ENCODE results near the gene VPS13A. TPM values are rescaled to one million over a fixed set of nuclear protein-coding genes. Genes with fewer than 3 reads are reported as not detected.

Gene VPS13A
- total RNA-seq, 1 experiment from 2014 or later, result 31.5 TPM

DNA sequence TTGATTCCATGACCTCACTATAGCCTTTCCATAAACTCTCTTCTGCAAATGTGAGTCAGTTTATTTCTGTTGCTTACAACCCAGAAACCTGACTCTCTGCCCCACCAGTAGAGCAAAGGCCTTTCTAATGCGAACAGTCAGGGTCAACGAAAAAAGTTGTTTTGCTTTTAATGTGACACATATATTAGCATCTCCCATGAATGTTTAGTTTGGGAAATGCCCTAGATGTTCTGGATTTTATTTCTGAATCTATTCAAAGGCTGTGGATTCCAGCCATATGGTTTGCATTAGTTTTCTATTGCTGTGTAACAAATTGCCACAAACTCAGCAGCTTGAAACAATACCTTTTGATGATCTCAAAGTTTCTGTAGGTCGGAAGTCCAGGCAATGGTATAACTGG, 277.3 kb downstream of the VPS13A start:
- ChIA-PET POLR2A (no interaction called here), CTCF (interaction anchor here (0.7 to 3.4 kb wide), 5 partner anchors 11 to 677 kb away, joined by 3 to 18 read pairs (median 9); no protein-coding TSS in a partner anchor)
- Mint-ChIP-seq H3K27me3 (ENCODE audit: low read depth) (no peaks in the 10 kb centered on the region), H3K9me3 (peaks cover 22% of the 10 kb centered on the region), H3K27ac (no peak overlapping the region), H3K36me3 (peaks cover 19% of the 10 kb centered on the region), H3K4me1 (peaks cover 36% of the 10 kb centered on the region), H3K4me3 (no peak overlapping the region)
- no peak for TF ChIP-seq OVOL2 (CRISPR knock-in tag; IDR thresholded peaks at IDR 0.05; ENCODE audit: borderline replicate concordance)
- TF ChIP-seq, protein P1, sequence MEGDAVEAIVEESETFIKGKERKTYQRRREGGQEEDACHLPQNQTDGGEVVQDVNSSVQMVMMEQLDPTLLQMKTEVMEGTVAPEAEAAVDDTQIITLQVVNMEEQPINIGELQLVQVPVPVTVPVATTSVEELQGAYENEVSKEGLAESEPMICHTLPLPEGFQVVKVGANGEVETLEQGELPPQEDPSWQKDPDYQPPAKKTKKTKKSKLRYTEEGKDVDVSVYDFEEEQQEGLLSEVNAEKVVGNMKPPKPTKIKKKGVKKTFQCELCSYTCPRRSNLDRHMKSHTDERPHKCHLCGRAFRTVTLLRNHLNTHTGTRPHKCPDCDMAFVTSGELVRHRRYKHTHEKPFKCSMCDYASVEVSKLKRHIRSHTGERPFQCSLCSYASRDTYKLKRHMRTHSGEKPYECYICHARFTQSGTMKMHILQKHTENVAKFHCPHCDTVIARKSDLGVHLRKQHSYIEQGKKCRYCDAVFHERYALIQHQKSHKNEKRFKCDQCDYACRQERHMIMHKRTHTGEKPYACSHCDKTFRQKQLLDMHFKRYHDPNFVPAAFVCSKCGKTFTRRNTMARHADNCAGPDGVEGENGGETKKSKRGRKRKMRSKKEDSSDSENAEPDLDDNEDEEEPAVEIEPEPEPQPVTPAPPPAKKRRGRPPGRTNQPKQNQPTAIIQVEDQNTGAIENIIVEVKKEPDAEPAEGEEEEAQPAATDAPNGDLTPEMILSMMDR (IDR thresholded peaks at IDR 0.05), result no peak
- no peak for TF ChIP-seq CREB1 (CRISPR knock-in tag; IDR thresholded peaks at IDR 0.05)
- no peak for TF ChIP-seq ZNF138 (CRISPR knock-in tag; conservative IDR thresholded peaks at IDR 0.05)
- TF ChIP-seq, protein P2, sequence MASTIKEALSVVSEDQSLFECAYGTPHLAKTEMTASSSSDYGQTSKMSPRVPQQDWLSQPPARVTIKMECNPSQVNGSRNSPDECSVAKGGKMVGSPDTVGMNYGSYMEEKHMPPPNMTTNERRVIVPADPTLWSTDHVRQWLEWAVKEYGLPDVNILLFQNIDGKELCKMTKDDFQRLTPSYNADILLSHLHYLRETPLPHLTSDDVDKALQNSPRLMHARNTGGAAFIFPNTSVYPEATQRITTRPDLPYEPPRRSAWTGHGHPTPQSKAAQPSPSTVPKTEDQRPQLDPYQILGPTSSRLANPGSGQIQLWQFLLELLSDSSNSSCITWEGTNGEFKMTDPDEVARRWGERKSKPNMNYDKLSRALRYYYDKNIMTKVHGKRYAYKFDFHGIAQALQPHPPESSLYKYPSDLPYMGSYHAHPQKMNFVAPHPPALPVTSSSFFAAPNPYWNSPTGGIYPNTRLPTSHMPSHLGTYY (CRISPR knock-in tag; IDR thresholded peaks at IDR 0.05), result no peak
- no peak for TF ChIP-seq RELA (CRISPR knock-in tag; IDR thresholded peaks at IDR 0.05; ENCODE audit: borderline replicate concordance)
- no peak for TF ChIP-seq ZNF423 (CRISPR knock-in tag; IDR thresholded peaks at IDR 0.05)
- no peak for TF ChIP-seq JUN (CRISPR knock-in tag; IDR thresholded peaks at IDR 0.05)
- TF ChIP-seq NR3C1 (CRISPR knock-in tag; conservative IDR thresholded peaks at IDR 0.05; ENCODE audit: low read depth), result no peak
- TF ChIP-seq ZNF232 (CRISPR knock-in tag; IDR thresholded peaks at IDR 0.05), result no peak
- TF ChIP-seq RORB (CRISPR knock-in tag; IDR thresholded peaks at IDR 0.05), result no peak
- TF ChIP-seq CBFB (CRISPR knock-in tag; IDR thresholded peaks at IDR 0.05; ENCODE audit: low read depth), result no peak
- TF ChIP-seq, protein P3, sequence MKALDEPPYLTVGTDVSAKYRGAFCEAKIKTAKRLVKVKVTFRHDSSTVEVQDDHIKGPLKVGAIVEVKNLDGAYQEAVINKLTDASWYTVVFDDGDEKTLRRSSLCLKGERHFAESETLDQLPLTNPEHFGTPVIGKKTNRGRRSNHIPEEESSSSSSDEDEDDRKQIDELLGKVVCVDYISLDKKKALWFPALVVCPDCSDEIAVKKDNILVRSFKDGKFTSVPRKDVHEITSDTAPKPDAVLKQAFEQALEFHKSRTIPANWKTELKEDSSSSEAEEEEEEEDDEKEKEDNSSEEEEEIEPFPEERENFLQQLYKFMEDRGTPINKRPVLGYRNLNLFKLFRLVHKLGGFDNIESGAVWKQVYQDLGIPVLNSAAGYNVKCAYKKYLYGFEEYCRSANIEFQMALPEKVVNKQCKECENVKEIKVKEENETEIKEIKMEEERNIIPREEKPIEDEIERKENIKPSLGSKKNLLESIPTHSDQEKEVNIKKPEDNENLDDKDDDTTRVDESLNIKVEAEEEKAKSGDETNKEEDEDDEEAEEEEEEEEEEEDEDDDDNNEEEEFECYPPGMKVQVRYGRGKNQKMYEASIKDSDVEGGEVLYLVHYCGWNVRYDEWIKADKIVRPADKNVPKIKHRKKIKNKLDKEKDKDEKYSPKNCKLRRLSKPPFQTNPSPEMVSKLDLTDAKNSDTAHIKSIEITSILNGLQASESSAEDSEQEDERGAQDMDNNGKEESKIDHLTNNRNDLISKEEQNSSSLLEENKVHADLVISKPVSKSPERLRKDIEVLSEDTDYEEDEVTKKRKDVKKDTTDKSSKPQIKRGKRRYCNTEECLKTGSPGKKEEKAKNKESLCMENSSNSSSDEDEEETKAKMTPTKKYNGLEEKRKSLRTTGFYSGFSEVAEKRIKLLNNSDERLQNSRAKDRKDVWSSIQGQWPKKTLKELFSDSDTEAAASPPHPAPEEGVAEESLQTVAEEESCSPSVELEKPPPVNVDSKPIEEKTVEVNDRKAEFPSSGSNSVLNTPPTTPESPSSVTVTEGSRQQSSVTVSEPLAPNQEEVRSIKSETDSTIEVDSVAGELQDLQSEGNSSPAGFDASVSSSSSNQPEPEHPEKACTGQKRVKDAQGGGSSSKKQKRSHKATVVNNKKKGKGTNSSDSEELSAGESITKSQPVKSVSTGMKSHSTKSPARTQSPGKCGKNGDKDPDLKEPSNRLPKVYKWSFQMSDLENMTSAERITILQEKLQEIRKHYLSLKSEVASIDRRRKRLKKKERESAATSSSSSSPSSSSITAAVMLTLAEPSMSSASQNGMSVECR (CRISPR knock-in tag; IDR thresholded peaks at IDR 0.05; ENCODE audit: borderline replicate concordance), result no peak
- TF ChIP-seq ZNF671 (CRISPR knock-in tag; IDR thresholded peaks at IDR 0.05), result no peak
- ATAC-seq, result no peak
- DNase-seq (ENCODE audit: low spot score), result no peak

DNA sequence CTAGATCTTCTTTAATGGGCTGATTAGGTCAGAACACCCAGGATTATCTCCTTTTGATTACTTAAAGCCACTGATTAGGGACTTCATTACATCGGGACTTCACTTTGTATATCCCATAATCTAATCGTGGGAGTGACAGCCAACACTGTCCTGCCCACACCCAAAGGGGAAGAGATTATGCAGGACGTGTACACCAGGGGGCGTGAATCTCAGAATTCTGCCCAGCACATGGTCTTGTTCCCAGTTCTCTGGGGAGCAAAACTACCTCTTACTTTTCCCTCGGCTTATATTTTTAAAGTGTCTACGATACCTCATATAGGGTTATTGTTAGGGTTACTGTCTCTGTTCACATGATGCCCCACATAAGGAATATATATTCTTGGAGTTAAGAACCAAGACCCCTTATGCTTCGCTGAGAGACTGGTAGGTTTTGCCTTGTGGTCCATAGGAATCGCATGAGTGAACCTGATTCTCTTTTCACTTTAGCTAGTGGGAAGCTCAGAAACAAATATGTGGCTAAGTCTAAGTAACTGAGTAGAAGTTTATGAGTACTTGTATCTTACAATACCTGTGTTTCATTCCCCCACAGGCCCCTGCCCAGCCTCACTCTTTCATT, 278.1 kb downstream of the VPS13A start:
- ATAC-seq (peak; percentile 41), DNase-seq (ENCODE audit: low spot score) (peak; percentile 58)
- CTCF ChIA-PET, result interaction anchor here (0.8 to 7.2 kb wide), 9 partner anchors 12 to 296 kb away, joined by 3 to 80 read pairs (median 17); partner anchors contain the start of gene GNA14

More for the DNA sequence above, 278.1 kb downstream of the VPS13A start:
- no peak overlapping the region for H3K27ac Mint-ChIP-seq
- H3K27me3 Mint-ChIP-seq (ENCODE audit: low read depth), result no peaks in the 10 kb centered on the region
- H3K36me3 Mint-ChIP-seq, result peaks cover 17% of the 10 kb centered on the region
- TF ChIP-seq, protein P1 (IDR thresholded peaks at IDR 0.05), result peak; percentile 57; the same call in 1 of the 2 replicates
- TF ChIP-seq TEAD4 (CRISPR knock-in tag; IDR thresholded peaks at IDR 0.05) (no peak), TP53 (CRISPR knock-in tag; IDR thresholded peaks at IDR 0.05) (no peak), ZNF121 (CRISPR knock-in tag; IDR thresholded peaks at IDR 0.05) (0 out of 2 replicates have a peak, but pooled peaks have one; percentile 30)
- TF ChIP-seq, protein P4, sequence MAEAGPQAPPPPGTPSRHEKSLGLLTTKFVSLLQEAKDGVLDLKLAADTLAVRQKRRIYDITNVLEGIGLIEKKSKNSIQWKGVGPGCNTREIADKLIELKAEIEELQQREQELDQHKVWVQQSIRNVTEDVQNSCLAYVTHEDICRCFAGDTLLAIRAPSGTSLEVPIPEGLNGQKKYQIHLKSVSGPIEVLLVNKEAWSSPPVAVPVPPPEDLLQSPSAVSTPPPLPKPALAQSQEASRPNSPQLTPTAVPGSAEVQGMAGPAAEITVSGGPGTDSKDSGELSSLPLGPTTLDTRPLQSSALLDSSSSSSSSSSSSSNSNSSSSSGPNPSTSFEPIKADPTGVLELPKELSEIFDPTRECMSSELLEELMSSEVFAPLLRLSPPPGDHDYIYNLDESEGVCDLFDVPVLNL (CRISPR knock-in tag; IDR thresholded peaks at IDR 0.05; ENCODE audit: borderline replicate concordance, low read depth), result no peak
- peaks cover 43% of the 10 kb centered on the region for H3K4me1 Mint-ChIP-seq
- POLR2A ChIA-PET, result no interaction called here
- H3K4me3 Mint-ChIP-seq, result no peak overlapping the region
- peaks cover 19% of the 10 kb centered on the region for H3K9me3 Mint-ChIP-seq

Data from WTC11 (cell line).